ENCODE measurements around the gene NOS1. TPM values are rescaled to one million over a fixed set of nuclear protein-coding genes. Genes with fewer than 3 reads are reported as not detected.

NOS1 gene
- total and polyA plus RNA-seq, 2 of the 8 experiments (the other 6 are each of a cell fraction or from before 2014, with no cell fraction given), result 1.5 to 2.0 TPM

GRCh38 chr12:117262749-117263148 is 98.7 kb downstream of the NOS1 start:
- Histone ChIP-seq H2BK12ac (ENCODE audit: low read depth, low read length) (no peak overlapping the region; the same call in 1 of the 2 replicates), H2BK120ac (replicated peaks; ENCODE audit: low read depth, low read length) (no peak overlapping the region), H3K27ac (ENCODE audit: low read depth, low read length) (no peak overlapping the region), H3K4me2 (ENCODE audit: insufficient read depth in 1 of 2, low read depth in 2 of 2, low read length in 2 of 2) (no peak overlapping the region), H3K36me3 (ENCODE audit: control insufficient read depth in 2 of 4, insufficient read depth in 4 of 4, low read length in 3 of 4) (no peaks in the 10 kb centered on the region), H3K4ac (replicated peaks; ENCODE audit: insufficient read length, low read depth, low read length) (no peak overlapping the region), H3K14ac (ENCODE audit: insufficient read length) (no peak overlapping the region), H2AFZ (ENCODE audit: low read length) (no peak overlapping the region), H4K5ac (ENCODE audit: insufficient read length, low read depth, low read length) (no peak overlapping the region), H3K4me1 (replicated peaks in 1 of 4; ENCODE audit: control insufficient read depth in 3 of 4, insufficient read depth in 4 of 4, low read length in 3 of 4) (no peaks in the 10 kb centered on the region), H4K91ac (replicated peaks; ENCODE audit: insufficient read length, low read length) (no peak overlapping the region), H4K20me1 (replicated peaks in 1 of 2; ENCODE audit: control insufficient read depth in 1 of 2, insufficient read depth in 2 of 2, low read length in 2 of 2) (no peaks in the 10 kb centered on the region), H3K23ac (ENCODE audit: insufficient read length) (no peak overlapping the region), H3K23me2 (ENCODE audit: low read depth, low read length) (no peaks in the 10 kb centered on the region), H2BK20ac (ENCODE audit: low read length) (no peak overlapping the region), H3K9me3 (ENCODE audit: insufficient read depth in 2 of 2, low read depth in 1 of 2, low read length in 1 of 2) (no peaks in the 10 kb centered on the region), H2AK5ac (ENCODE audit: low read depth, low read length) (no peak overlapping the region), H3K18ac (ENCODE audit: extremely low read depth, low read length) (no peak overlapping the region), H4K8ac (ENCODE audit: extremely low read depth, insufficient read depth, low read length) (no peak overlapping the region), H3K4me3 (ENCODE audit: extremely low read depth in 1 of 4, insufficient read depth in 2 of 4, low read depth in 3 of 4, low read length in 4 of 4) (no peak overlapping the region), H2BK5ac (ENCODE audit: low read depth, low read length) (no peak overlapping the region), H3K9ac (replicated peaks in 1 of 4; ENCODE audit: extremely low read depth in 1 of 4, low read depth in 3 of 4, low read length in 3 of 4) (no peak overlapping the region), H3K27me3 (replicated peaks in 1 of 4; ENCODE audit: control insufficient read depth in 3 of 4, extremely low read depth in 1 of 4, insufficient read depth in 3 of 4, low read length in 3 of 4) (no peaks in the 10 kb centered on the region), H3K56ac (replicated peaks; ENCODE audit: insufficient read length, low read depth, low read length) (no peak overlapping the region), H3K79me1 (ENCODE audit: low read depth, low read length) (no peaks in the 10 kb centered on the region), H3K79me2 (ENCODE audit: control insufficient read depth in 1 of 2, insufficient read depth in 2 of 2, low read length in 2 of 2) (no peaks in the 10 kb centered on the region), H2BK15ac (ENCODE audit: low read length) (no peak overlapping the region)
- ChIA-PET POLR2A (ENCODE audit: partially characterized antibody) (interaction anchor here (0.7 to 1.5 kb wide), 3 partner anchors 9 to 93 kb away, joined by 3 to 4 read pairs (median 3); no protein-coding TSS in a partner anchor), CTCF (ENCODE audit: partially characterized antibody) (interaction anchor here (0.6 to 1.2 kb wide), 4 partner anchors 9 to 49 kb away, joined by 3 to 5 read pairs (median 3); no protein-coding TSS in a partner anchor)
- no peak for FAIRE-seq
- WGBS, 2 experiments (ENCODE audit: extremely low coverage in 1 of 2, insufficient coverage in 1 of 2, insufficient read length in 1 of 2, insufficient replicate concordance in 2 of 2, low coverage in 1 of 2, low lambda C conversion rate in 2 of 2, missing lambda C conversion rate in 1 of 2), result 93% methylated on average over 3 of the region's 3 CpGs; no CpG with 5 or more reads in 1 of the 2 experiments
- DNase-seq (ENCODE audit: low read depth in 1 of 2, low spot score in 2 of 2), result no peak
- TF ChIP-seq POU5F1 (IDR thresholded peaks at IDR 0.05; ENCODE audit: low read depth, low read length) (no peak), TAF1 (IDR thresholded peaks at IDR 0.05; ENCODE audit: low read depth, low read length) (no peak), EGR1 (IDR thresholded peaks at IDR 0.05; ENCODE audit: borderline replicate concordance, low read depth, low read length) (no peak), HDAC6 (IDR thresholded peaks at IDR 0.05; ENCODE audit: low read depth, low read length) (no peak), CREB1 (IDR thresholded peaks at IDR 0.05) (no peak), USF2 (IDR thresholded peaks at IDR 0.05; ENCODE audit: low read length) (no peak), SAP30 (IDR thresholded peaks at IDR 0.05; ENCODE audit: insufficient read depth, insufficient replicate concordance, low read length) (no peak), ATF2 (IDR thresholded peaks at IDR 0.05; ENCODE audit: low read length) (no peak), BRCA1 (IDR thresholded peaks at IDR 0.05; ENCODE audit: low read depth, low read length) (no peak), E2F6 (IDR thresholded peaks at IDR 0.05) (no peak), RXRA (IDR thresholded peaks at IDR 0.05; ENCODE audit: insufficient read depth, low read depth, low read length) (no peak), POLR2A (IDR thresholded peaks at IDR 0.05; ENCODE audit: control extremely low read depth in 1 of 2, low read depth in 2 of 2, low read length in 2 of 2) (no peak)

Data from H1 (cell line).